Hepatocyte (in vitro differentiated cells): ENCODE data around the gene MRPL55. TPM values are rescaled to one million over a fixed set of nuclear protein-coding genes. Genes with fewer than 3 reads are reported as not detected.
A peak's percentile ranks its signal among the peaks of the same experiment; 100 is the strongest.

Experiments
- DNase-seq: peaks from one replicate; pipeline ENCODE4 v3.0.0-alpha.2; 2016; ENCODE audit warnings: low spot score
- H2AFZ ChIP-seq: fragments of 200-600 bp; sonication (generic); 2 replicates; pipeline ENCODE4 v1.6.0; 2016; ENCODE audit warnings: antibody characterized with exemption, mild to moderate bottlenecking
- H3K27ac ChIP-seq: fragments of 200-600 bp; sonication (generic); 2 replicates; pipeline ENCODE4 v1.5.1; 2016; ENCODE audit warnings: mild to moderate bottlenecking
- H3K27me3 ChIP-seq: fragments of 200-600 bp; sonication (generic); 2 replicates; pipeline ENCODE4 v1.6.1; 2016
- H3K36me3 ChIP-seq: fragments of 200-600 bp; sonication (generic); replicated peaks from 2 replicates; pipeline ENCODE4 v1.5.1; 2016; ENCODE audit warnings: low read depth; ENCODE audit not compliant: insufficient read depth
- H3K4me1 ChIP-seq: fragments of 200-600 bp; sonication (generic); 2 replicates; pipeline ENCODE4 v1.5.1; 2016; ENCODE audit warnings: mild to moderate bottlenecking, moderate library complexity; ENCODE audit not compliant: insufficient read depth
- H3K4me2 ChIP-seq: fragments of 200-600 bp; sonication (generic); 2 replicates; pipeline ENCODE4 v1.6.0; 2016
- H3K4me3 ChIP-seq: fragments of 200-600 bp; sonication (generic); 2 replicates; pipeline ENCODE4 v1.5.1; 2016; ENCODE audit warnings: mild to moderate bottlenecking
- H3K79me2 ChIP-seq: fragments of 200-600 bp; sonication (generic); 2 replicates; pipeline ENCODE4 v1.6.0; 2017; ENCODE audit warnings: mild to moderate bottlenecking
- H3K9me2 ChIP-seq: fragments of 200-600 bp; sonication (generic); replicated peaks from 2 replicates; pipeline ENCODE4 v1.6.0; 2017; ENCODE audit warnings: mild to moderate bottlenecking; ENCODE audit not compliant: insufficient read depth
- H3K9me3 ChIP-seq: fragments of 200-600 bp; sonication (generic); 2 replicates; pipeline ENCODE4 v1.5.1; 2016; ENCODE audit warnings: low read depth, mild to moderate bottlenecking
- H4K20me1 ChIP-seq: fragments of 200-600 bp; sonication (generic); 2 replicates; pipeline ENCODE4 v1.6.0; 2016; ENCODE audit warnings: mild to moderate bottlenecking; ENCODE audit not compliant: insufficient read depth, poor library complexity, severe bottlenecking
- EZH2 ChIP-seq: fragments of 200-600 bp; sonication (generic); IDR thresholded peaks from 2 replicates; pipeline ENCODE4 v1.6.1; 2016; ENCODE audit warnings: antibody characterized with exemption, mild to moderate bottlenecking, borderline replicate concordance
- EZH2phosphoT487 ChIP-seq: fragments of 200-600 bp; sonication (generic); IDR thresholded peaks from one replicate; pipeline ENCODE4 v1.6.1; 2018; ENCODE audit warnings: antibody characterized with exemption, mild to moderate bottlenecking, low read depth, moderate library complexity; ENCODE audit not compliant: unreplicated experiment, severe bottlenecking
- WGBS: methylation state at CpG from one replicate; pipeline ENCODE4 v1.1.6; 2016; ENCODE audit warnings: low lambda C conversion rate; ENCODE audit errors: missing lambda C conversion rate; 5-methylcytosine and 5-hydroxymethylcytosine counted together
- polyA plus RNA-seq: library from polyadenylated mRNA; unstranded; fragments of >200 nt; fragmentation: Nextera tagmentation; extraction: Ambion mirVana; gene quantifications from 2 replicates; pipeline ENCODE4 v1.2.1, GENCODE V29; 2016
- total RNA-seq: library from RNA; depleted of rRNA; stranded (reverse); fragments of >200 nt; gene quantifications from 2 replicates; pipeline ENCODE4 v1.2.3, GENCODE V29; 2014
- TF ChIP-seq, protein P1 (sequence below): fragments of 200-600 bp; sonication (generic); IDR thresholded peaks from 2 replicates; pipeline ENCODE4 v1.5.1; 2016; ENCODE audit warnings: antibody characterized with exemption, mild to moderate bottlenecking; ENCODE audit not compliant: poor library complexity

The MRPL55 gene
- total and polyA plus RNA-seq, 2 experiments from 2014 or later, result 64.8 to 130 TPM

DNA sequence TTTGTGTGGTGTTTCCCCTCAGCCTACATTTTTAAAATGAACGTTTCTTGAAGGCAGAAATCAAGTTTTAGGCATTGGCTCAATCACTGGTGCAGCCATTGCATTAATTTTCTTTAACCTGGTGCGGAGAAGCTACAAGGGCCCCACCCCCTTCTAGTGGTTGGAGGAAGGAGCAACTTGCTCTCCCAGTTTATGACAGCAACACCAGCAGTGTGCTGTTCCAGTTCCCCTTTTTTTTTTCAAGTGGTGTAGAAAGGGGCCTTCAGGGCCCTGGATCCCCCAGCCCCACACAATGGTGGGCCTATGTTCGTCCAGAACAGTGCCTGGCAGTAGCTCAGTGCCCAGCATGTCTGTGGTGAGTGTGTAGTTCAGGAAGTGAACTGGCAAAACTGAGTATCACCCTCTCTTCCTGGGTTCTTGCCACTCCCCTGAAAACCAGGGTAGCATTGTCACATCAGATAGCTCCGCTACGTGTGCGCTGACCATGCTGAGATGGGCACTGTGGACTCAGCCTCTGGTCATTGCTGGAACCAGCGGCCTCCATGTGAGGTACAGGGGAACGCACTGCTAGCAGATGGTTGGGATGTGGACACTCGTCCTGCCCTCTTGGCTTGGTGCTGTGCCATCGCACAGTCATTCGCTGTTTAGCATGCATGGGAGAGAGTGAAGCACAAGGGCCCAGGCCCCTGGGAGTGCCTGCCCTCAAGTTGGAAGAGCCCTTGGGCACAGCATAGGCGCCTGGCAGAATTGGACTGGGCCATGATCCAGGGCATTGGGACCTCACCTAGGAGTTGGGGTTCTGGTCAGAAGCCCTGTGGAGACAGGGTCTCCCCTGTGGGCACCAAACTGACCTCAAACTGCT lies 19.3 kb downstream of the MRPL55 start:
- Histone ChIP-seq H3K4me3 (no peak overlapping the region), H4K20me1 (peaks cover 100% of the 10 kb centered on the region), H3K4me1 (peaks cover 62% of the 10 kb centered on the region), H3K27ac (peak overlapping the region; percentile 7), H3K4me2 (peak overlapping the region; percentile 45), H3K9me3 (peaks cover 4% of the 10 kb centered on the region), H2AFZ (no peak overlapping the region), H3K9me2 (no peaks in the 10 kb centered on the region), H3K36me3 (no peaks in the 10 kb centered on the region), H3K27me3 (no peaks in the 10 kb centered on the region), H3K79me2 (peaks cover 100% of the 10 kb centered on the region)
- DNase-seq, result no peak
- WGBS, result 93% methylated on average over 12 of the region's 12 CpGs
- TF ChIP-seq EZH2phosphoT487, result no peak
- TF ChIP-seq, protein P1, sequence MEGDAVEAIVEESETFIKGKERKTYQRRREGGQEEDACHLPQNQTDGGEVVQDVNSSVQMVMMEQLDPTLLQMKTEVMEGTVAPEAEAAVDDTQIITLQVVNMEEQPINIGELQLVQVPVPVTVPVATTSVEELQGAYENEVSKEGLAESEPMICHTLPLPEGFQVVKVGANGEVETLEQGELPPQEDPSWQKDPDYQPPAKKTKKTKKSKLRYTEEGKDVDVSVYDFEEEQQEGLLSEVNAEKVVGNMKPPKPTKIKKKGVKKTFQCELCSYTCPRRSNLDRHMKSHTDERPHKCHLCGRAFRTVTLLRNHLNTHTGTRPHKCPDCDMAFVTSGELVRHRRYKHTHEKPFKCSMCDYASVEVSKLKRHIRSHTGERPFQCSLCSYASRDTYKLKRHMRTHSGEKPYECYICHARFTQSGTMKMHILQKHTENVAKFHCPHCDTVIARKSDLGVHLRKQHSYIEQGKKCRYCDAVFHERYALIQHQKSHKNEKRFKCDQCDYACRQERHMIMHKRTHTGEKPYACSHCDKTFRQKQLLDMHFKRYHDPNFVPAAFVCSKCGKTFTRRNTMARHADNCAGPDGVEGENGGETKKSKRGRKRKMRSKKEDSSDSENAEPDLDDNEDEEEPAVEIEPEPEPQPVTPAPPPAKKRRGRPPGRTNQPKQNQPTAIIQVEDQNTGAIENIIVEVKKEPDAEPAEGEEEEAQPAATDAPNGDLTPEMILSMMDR, result no peak
- TF ChIP-seq EZH2, result no peak

DNA sequence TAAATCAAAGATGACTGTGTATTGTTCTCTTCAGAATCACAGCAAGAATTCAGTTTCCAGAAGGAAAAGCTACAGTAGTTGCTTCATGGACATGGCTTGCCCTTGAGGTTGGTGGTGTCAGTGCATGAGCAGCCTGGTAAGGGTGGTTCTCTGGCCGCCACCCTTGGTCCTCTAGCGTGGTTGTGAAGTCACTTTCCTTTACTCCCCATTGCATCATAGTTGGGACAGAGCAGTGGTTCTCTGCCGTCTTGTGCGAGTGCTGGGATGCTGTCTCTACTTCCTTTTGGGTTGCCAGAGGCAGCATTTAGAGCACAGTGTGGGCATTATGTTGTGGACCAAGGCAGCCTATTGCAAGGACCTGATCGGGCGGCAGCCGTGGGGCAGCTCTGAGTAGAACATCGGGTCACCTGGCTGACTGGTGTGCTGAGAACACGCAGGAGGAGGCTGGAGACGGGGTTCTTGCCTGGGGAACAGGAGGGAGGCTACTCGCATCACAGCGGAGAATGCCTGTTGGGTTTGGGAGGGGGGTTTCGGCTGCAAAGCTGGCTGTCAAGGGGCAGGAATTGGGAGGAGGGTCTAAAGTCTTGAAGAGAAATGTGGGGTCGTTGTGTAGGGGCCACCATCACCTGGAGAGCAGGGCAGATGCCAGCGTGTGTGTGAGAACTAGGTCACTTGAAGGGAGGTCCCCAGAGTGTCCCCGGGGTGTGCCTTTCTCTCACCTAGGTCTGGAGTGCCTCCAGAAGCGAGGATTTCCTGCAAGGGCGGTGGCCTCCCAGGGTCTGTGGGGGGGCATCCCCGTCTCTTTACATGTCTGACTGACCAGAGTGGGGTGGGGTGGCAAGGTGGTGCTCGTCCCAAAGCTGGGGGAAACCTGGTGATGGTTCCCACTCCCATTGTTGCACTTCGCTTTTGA lies 20.3 kb downstream of the MRPL55 start:
- Histone ChIP-seq H3K4me2 (peak overlapping the region; percentile 45), H3K79me2 (peaks cover 100% of the 10 kb centered on the region), H4K20me1 (peaks cover 100% of the 10 kb centered on the region), H3K36me3 (no peaks in the 10 kb centered on the region), H3K27ac (peak overlapping the region; percentile 44), H3K9me3 (no peaks in the 10 kb centered on the region), H3K4me1 (peaks cover 66% of the 10 kb centered on the region), H3K27me3 (no peaks in the 10 kb centered on the region), H2AFZ (no peak overlapping the region), H3K4me3 (no peak overlapping the region), H3K9me2 (no peaks in the 10 kb centered on the region)
- 86% methylated on average over 21 of the region's 21 CpGs for WGBS
- TF ChIP-seq, protein P1, result no peak
- TF ChIP-seq EZH2 (no peak), EZH2phosphoT487 (no peak)
- no peak for DNase-seq

DNA sequence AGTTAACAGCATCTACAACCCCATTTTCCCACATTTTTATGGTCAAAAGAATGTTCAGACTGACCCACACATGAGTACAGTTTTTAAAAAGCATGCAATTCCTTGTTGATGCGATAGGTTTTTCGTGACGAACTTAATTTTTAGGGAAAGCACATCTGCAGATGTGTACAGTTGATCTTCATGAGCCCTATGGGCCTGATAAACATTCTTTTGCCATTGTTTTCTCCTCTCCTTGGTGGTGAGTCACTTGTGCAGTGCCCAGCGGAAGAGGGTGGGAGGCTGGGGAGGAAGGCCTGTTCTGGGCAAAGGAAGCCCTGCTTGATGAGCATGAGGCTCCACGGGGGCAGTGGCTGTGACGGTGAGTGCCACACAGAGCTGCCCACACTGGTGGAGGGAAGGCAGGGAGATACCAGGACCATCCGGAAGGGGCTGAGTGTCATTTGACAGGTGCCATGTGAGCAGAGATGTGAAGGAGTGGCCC lies 21.3 kb downstream of the MRPL55 start:
- H3K27ac ChIP-seq, result peak overlapping the region; percentile 44
- no peaks in the 10 kb centered on the region for H3K9me2 ChIP-seq
- WGBS, result 81% methylated on average over 7 of the region's 7 CpGs
- H3K4me2 ChIP-seq, result peak overlapping the region; percentile 22
- DNase-seq, result no peak
- TF ChIP-seq, protein P1, result no peak
- TF ChIP-seq EZH2phosphoT487 (no peak), EZH2 (no peak)
- no peak overlapping the region for H2AFZ ChIP-seq
- H3K4me1 ChIP-seq, result peaks cover 66% of the 10 kb centered on the region
- peaks cover 97% of the 10 kb centered on the region for H4K20me1 ChIP-seq
- no peaks in the 10 kb centered on the region for H3K27me3 ChIP-seq
- no peaks in the 10 kb centered on the region for H3K36me3 ChIP-seq
- H3K4me3 ChIP-seq, result no peak overlapping the region
- peaks cover 100% of the 10 kb centered on the region for H3K79me2 ChIP-seq
- no peaks in the 10 kb centered on the region for H3K9me3 ChIP-seq
